Calu3 (cell line): ENCODE data around the gene RSPH1. TPM values are rescaled to one million over a fixed set of nuclear protein-coding genes. Genes with fewer than 3 reads are reported as not detected.

ENCODE experiments used
- BruUV-seq: library from RNA; stranded (reverse); fragments of 400-500 nt; replicated peaks from 2 replicates; lab custom pipeline; 2021; lab: Mats Ljungman, UMichigan
- CTCF ChIA-PET: fragments of 300-600 bp; sonication (Branson Sonifier 250); formaldehyde crosslinking; loops from one replicate; lab custom pipeline; 2022; ENCODE audit warnings: antibody characterized with exemption; lab: Charles Lee
- DNase-seq: peaks from one replicate; pipeline ENCODE4 v3.0.0; 2022
- H3K27ac Mint-ChIP-seq: one replicate; pipeline ENCODE4 v1.8.0; 2022; ENCODE audit warnings: mixed read lengths; ENCODE audit not compliant: unreplicated experiment
- H3K27me3 Mint-ChIP-seq: one replicate; pipeline ENCODE4 v1.8.0; 2022; ENCODE audit warnings: mixed read lengths; ENCODE audit not compliant: unreplicated experiment
- H3K36me3 Mint-ChIP-seq: one replicate; pipeline ENCODE4 v1.8.0; 2022; ENCODE audit warnings: mild to moderate bottlenecking, moderate library complexity, mixed read lengths; ENCODE audit not compliant: insufficient read depth, unreplicated experiment
- H3K4me1 Mint-ChIP-seq: one replicate; pipeline ENCODE4 v1.8.0; 2022; ENCODE audit warnings: mild to moderate bottlenecking, low read depth, mixed read lengths; ENCODE audit not compliant: unreplicated experiment
- H3K4me3 Mint-ChIP-seq: one replicate; pipeline ENCODE4 v1.8.0; 2022; ENCODE audit warnings: mild to moderate bottlenecking, low read depth, moderate library complexity, mixed read lengths; ENCODE audit not compliant: unreplicated experiment
- H3K9me3 Mint-ChIP-seq: one replicate; pipeline ENCODE4 v1.8.0; 2022; ENCODE audit warnings: low read depth, mixed read lengths; ENCODE audit not compliant: unreplicated experiment
- intact Hi-C: fragments of 100-400 bp; cut with micrococcal nuclease; formaldehyde crosslinking; loops from one replicate; pipeline ENCODE4 v1.10.0; 2022; ENCODE audit not compliant: unreplicated experiment
- total RNA-seq: library from RNA; stranded (reverse); gene quantifications from 2 replicates; pipeline ENCODE4 v1.2.3, GENCODE V29; 2022
- TF ChIP-seq, protein P1 (sequence below): fragments of 200-600 bp; IDR thresholded peaks from one replicate; pipeline ENCODE4 v1.8.0; 2022; ENCODE audit warnings: antibody characterized with exemption; ENCODE audit not compliant: unreplicated experiment

Gene RSPH1
- total RNA-seq, 1 experiment from 2014 or later, result 2.2 TPM

DNA sequence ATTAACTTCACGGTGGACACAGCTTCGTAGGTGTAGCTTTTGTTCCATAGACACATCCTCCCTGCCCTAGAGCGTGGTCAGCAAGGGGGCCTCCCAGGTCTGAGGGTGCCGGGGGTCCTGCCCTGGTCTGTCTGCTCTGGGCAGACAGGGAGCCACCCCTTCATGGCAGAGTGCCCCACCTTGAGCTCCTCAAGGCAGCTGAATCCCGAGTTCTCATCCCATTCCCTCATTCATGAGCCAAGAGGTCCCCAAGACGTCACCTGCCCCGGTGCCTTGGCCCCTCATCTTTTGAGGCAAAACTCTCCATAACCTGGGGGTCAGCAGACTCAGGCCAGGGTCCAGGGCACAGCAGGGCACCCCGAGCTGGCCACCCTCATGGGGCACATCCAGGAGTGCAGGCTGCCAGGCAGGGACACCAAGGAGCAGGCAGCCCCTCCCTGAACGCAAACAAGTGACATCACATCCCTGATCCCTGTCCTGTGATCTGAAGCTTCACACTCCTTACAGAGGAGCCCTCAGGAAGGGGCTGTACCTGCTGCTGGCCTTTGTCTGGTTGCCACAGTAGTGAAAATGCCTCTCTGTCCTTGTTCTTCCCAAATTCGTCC lies 69.0 kb downstream of the RSPH1 start:
- Mint-ChIP-seq H3K4me3 (no peak overlapping the region), H3K9me3 (no peaks in the 10 kb centered on the region), H3K4me1 (no peaks in the 10 kb centered on the region), H3K36me3 (no peaks in the 10 kb centered on the region), H3K27me3 (peaks cover 17% of the 10 kb centered on the region), H3K27ac (no peak overlapping the region)
- intact Hi-C loops, result no loop called here
- CTCF ChIA-PET, result interaction anchor here (0.6 kb wide), 1 partner anchor 37 kb away, joined by 3 read pairs; no protein-coding TSS in a partner anchor
- no TSS peak for BruUV-seq
- no peak for DNase-seq
- TF ChIP-seq, protein P1, sequence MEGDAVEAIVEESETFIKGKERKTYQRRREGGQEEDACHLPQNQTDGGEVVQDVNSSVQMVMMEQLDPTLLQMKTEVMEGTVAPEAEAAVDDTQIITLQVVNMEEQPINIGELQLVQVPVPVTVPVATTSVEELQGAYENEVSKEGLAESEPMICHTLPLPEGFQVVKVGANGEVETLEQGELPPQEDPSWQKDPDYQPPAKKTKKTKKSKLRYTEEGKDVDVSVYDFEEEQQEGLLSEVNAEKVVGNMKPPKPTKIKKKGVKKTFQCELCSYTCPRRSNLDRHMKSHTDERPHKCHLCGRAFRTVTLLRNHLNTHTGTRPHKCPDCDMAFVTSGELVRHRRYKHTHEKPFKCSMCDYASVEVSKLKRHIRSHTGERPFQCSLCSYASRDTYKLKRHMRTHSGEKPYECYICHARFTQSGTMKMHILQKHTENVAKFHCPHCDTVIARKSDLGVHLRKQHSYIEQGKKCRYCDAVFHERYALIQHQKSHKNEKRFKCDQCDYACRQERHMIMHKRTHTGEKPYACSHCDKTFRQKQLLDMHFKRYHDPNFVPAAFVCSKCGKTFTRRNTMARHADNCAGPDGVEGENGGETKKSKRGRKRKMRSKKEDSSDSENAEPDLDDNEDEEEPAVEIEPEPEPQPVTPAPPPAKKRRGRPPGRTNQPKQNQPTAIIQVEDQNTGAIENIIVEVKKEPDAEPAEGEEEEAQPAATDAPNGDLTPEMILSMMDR, result no peak

DNA sequence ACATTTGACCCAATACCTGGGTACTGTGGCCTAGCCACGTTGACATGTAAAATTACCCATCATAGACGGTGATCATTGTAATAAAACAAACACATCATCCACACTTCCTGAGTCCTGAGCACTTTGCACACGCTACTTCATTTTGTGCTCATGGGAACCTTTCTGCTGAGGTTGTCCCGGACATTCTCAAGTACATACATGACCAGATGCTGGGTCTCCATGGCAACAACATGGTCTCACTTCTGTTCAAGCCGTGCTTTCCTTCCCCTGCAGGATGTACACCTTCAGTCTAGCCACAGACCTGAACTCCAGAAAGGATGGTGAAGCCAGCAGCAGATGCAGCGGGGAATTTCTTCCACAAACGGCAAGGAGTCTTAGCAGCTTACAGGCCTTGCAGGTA lies 69.6 kb downstream of the RSPH1 start:
- Mint-ChIP-seq H3K27me3 (peaks cover 17% of the 10 kb centered on the region), H3K4me3 (no peak overlapping the region), H3K27ac (no peak overlapping the region), H3K9me3 (no peaks in the 10 kb centered on the region), H3K4me1 (no peaks in the 10 kb centered on the region), H3K36me3 (no peaks in the 10 kb centered on the region)
- no peak for DNase-seq
- BruUV-seq, result no TSS peak
- CTCF ChIA-PET, result no interaction called here
- TF ChIP-seq, protein P1, result no peak
- intact Hi-C loops, result no loop called here

DNA sequence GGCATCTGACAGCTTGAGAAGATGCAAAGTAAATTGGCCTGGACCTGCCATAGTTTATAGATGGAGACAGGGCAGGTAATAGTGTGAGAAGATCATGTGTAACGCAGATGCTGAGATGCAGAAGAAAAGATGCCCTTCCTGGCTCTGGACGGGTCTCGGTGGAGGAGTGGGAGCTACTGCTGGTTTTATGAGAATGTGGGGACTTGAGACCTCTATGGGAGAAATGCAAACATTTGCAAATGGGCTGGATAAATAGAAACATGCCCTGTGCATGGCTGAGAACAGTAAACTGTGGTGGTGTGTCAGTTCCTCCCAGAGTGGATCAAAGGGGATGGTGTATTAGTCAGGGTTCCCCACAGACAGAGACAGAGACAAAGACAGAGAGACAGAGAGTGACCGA lies 70.4 kb downstream of the RSPH1 start:
- TF ChIP-seq, protein P1, result no peak
- Mint-ChIP-seq H3K9me3 (no peaks in the 10 kb centered on the region), H3K27ac (no peak overlapping the region), H3K4me1 (no peaks in the 10 kb centered on the region), H3K36me3 (no peaks in the 10 kb centered on the region), H3K4me3 (no peak overlapping the region), H3K27me3 (peaks cover 17% of the 10 kb centered on the region)
- CTCF ChIA-PET, result no interaction called here
- BruUV-seq, result no TSS peak
- intact Hi-C loops, result no loop called here
- no peak for DNase-seq

DNA sequence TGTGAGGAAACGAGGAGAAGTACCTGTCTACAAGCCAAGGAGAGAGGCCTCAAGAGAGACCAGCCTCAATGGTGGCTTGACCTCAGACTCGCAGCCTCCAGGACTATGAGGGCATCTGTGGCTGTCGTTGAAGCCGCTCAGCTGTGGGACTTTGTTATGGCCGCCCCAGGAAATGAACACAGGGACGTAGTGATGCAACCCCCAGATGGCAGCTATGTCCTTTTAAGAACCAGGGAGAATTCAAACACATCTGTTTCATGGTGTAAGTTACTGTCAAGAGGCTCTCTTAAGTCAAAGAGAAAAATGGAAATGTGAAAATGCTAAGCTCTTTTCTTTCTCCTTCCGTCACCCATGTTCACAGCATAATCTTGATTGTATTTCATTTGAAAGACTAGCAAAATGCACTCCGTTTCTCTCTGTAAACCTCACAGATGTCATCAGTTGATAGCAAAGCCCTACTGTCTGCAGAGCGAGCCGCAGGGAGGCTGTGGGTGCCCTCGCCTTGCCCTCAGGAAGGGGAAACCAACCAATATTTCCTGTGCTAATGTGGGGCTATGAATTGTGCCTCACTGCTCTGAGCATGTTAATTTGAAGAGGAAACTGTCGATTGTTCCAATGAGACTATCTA lies 71.0 kb downstream of the RSPH1 start:
- TF ChIP-seq, protein P1, result no peak
- intact Hi-C loops, result no loop called here
- DNase-seq, result no peak
- peaks cover 17% of the 10 kb centered on the region for H3K27me3 Mint-ChIP-seq
- no peaks in the 10 kb centered on the region for H3K4me1 Mint-ChIP-seq
- CTCF ChIA-PET, result no interaction called here
- no peaks in the 10 kb centered on the region for H3K36me3 Mint-ChIP-seq
- H3K4me3 Mint-ChIP-seq, result no peak overlapping the region
- H3K27ac Mint-ChIP-seq, result no peak overlapping the region
- H3K9me3 Mint-ChIP-seq, result no peaks in the 10 kb centered on the region
- no TSS peak for BruUV-seq
